Non-pigmented ciliary epithelial cell (primary cell): ENCODE data around the gene SCAPER.

Experiments
- DNase-seq: peaks from one replicate; pipeline ENCODE4 v3.0.0-alpha.2; 2010; ENCODE audit warnings: low read depth

Gene SCAPER, protein sequence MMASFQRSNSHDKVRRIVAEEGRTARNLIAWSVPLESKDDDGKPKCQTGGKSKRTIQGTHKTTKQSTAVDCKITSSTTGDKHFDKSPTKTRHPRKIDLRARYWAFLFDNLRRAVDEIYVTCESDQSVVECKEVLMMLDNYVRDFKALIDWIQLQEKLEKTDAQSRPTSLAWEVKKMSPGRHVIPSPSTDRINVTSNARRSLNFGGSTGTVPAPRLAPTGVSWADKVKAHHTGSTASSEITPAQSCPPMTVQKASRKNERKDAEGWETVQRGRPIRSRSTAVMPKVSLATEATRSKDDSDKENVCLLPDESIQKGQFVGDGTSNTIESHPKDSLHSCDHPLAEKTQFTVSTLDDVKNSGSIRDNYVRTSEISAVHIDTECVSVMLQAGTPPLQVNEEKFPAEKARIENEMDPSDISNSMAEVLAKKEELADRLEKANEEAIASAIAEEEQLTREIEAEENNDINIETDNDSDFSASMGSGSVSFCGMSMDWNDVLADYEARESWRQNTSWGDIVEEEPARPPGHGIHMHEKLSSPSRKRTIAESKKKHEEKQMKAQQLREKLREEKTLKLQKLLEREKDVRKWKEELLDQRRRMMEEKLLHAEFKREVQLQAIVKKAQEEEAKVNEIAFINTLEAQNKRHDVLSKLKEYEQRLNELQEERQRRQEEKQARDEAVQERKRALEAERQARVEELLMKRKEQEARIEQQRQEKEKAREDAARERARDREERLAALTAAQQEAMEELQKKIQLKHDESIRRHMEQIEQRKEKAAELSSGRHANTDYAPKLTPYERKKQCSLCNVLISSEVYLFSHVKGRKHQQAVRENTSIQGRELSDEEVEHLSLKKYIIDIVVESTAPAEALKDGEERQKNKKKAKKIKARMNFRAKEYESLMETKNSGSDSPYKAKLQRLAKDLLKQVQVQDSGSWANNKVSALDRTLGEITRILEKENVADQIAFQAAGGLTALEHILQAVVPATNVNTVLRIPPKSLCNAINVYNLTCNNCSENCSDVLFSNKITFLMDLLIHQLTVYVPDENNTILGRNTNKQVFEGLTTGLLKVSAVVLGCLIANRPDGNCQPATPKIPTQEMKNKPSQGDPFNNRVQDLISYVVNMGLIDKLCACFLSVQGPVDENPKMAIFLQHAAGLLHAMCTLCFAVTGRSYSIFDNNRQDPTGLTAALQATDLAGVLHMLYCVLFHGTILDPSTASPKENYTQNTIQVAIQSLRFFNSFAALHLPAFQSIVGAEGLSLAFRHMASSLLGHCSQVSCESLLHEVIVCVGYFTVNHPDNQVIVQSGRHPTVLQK (N-terminal part only)

DNA sequence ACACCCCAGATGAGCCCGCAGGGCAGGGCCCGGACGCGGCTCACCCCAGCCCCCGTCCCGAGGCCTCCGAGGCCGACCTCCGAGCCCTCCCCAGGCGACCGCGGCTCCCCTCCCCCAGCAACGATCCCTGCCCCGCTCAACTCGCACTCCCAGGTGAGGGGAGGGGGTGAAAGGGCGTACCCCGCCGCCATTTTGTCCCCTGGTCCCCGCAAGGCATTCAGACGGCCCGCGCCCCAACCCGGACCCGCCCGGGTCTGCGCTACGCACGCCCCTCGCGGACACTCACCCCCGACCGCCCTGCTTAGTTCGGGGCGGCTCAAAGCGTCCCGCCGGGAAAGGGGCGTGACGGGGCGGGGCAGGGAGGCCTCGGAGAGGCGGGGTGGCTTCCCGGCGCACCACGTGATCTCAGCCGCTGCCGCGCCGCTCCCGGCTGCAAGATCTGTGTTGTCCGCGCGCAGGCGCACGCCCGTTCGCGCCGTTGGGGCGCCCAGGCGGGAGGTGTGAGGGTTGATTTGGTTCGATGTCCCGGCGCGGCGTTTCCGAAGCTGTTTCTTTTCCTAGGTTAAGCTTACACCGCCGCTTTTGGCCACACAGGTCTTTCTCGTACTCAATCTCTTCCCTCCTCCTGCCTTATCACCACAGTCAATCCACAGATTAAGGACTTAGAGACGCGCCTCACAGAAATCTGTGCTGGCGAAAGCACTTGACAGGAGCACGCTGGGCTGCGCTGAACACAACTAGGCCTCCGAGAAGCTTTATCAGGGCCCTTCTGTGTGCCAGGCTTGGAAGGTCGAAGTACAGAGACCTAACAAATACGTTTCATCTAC, at the start of gene SCAPER:
TSS of gene SCAPER (minus strand) at position 328 of the 827 bp plus-strand sequence. CDS start 21,523 bp downstream, outside the sequence.
- DNase-seq: peak; percentile 32

DNA sequence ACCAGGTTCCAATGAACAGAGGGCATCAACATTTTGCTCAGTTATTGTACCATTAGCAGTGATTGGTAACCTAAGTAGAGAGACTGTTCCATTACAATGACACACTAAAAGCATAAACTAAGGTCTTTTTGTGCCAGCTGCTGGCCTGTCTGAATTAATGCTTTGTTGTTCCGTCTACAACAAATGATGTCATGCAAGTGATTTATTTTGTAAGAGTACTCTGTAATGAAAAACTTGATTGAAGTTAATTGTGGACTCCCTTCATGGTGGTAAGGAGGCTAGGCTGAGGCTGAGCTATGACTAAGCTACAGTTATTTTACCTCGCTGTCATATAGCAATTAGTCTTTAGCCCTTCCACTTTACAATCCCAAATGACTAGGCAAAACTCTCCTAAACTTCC, 49.6 kb upstream of the SCAPER start:
- no peak for DNase-seq

DNA sequence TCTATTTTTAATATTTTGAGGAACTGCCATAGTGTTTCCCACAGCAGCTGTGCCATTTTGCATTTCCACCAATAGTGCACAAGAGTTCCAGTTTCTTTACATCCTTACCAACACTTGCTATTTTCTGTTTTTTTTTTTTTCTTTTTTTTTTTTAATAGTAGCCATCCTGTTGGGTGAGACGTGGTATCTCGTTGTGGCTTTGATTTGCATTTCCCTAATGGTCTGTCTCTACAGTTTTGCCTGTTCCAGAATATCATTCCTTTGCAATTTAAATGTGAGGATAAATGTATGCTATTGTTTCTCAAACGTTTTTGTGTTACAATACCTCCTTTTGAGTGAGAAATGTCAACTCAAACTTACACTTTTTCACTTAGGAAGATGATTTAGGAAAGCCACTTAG, 48.8 kb upstream of the SCAPER start:
- no peak for DNase-seq

DNA sequence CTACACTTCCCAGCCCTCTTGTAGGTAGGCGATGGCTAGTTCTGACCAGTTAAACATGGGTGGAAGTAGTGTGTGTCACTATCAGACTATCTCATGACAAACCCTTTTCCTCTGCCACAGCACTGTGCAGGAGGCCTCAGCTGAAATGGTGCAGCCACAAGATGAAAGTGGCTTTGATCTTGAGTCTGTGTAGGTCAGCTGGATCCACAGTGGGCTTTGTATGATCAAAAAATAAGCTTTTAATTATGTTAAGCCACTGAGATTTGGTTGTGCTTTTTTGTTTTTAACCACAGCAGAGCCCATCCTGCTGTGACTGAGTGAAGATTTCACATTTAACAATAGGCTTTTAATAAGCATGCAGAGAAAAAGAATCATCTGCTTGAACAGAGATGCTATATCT, 46.1 kb upstream of the SCAPER start:
- no peak for DNase-seq

DNA sequence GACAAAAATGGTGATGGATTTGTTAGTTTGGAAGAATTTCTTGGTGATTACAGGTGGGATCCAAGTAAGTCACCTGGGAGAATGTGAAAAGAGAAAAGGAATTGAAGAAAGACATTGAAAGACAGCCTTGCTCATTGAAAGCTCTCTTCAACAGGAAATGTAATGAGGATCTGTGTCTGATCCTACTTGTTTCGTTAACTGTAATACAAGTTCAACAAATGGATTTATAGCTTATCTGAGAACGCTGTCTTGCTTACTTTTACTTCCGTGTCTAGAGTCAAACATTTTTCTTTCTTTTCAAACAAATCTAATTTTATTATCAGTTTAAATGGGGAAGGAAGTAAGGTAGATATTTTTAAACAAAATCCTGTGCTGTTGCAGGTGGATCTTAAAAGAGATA, 42.3 kb upstream of the SCAPER start:
- no peak for DNase-seq

DNA sequence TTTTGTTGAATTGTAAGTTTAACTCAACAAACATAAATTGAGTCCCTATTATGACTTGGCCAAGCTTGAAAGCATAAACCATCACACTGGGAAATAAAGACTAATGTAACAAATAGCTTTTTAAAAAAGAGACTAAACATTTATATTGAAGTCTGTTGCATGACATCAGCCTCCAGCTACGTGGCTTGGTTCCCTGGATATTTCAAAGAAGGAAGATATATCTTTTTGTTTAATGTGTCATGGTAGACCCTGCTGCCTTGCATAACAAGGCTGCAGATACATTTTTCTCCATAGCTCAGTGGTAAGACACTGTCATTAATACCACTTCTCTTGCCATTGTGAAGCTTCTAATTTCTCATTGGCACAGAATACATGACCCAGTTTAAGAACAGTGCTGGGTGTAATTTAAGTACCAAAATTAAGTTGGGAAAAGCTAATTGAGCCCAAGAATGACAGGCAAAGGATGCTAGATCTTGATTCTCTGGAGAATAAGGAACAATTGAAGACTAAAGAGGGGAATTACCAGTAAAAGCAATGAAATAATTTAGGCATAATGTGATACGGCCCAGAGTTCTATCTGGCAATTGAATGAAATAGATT, 40.5 kb upstream of the SCAPER start:
- DNase-seq: no peak

DNA sequence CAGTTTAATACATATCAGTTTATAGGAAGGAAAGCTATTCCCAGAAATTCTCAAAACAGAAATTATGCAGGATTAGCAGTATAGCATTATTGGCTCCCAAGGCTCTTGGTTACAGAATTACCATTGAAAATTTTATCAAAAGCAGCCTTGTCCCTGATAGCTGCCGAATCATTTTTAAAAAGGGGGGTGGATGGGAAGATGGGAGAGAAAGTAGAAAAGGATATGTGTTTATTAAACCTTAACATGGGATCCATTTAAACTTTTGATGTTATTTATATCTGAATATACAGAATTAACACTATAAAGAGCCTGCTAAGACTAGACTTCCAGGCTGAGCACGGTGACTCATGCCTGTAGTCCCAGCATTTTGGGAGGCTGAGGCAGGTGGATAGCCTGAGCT, 37.2 kb upstream of the SCAPER start:
- no peak for DNase-seq

DNA sequence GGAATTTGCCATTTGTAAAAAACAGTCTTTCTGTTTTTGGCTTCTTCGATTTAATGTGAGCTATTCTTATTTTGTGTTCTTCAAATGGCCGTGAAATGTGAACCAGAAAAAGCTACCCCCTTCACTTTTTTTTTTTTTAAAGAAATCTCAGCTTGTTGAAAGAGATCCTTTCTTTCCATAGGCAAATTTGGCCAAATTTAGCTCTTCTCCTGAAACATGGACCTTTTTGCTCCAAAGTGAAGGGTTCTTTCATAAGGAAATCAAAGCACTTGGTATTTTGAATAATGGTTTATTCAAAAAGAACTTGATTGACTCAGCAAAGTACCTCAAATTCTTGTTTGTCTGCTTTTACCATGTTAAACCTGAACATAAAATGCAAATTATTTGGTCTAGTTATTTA, 36.5 kb upstream of the SCAPER start:
- DNase-seq: no peak

DNA sequence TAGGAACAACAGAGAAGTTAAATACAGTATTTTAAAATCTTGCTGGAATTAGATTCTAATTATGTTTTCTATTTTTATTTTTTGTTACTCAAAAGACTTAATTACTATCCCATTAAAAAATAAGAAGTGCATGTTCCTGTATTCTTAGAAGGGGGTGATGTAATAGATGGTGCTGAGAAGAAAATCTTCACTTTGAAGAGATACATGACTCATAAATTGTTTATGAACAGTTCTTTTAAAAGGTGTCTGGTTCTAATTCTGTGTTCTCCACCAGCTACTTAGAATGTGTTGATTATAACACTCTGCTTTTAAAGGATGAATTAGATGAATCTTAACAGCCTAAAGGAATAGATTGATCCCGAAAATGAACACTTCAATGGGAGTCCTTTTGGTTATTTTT, 34.6 kb upstream of the SCAPER start:
- DNase-seq: no peak

DNA sequence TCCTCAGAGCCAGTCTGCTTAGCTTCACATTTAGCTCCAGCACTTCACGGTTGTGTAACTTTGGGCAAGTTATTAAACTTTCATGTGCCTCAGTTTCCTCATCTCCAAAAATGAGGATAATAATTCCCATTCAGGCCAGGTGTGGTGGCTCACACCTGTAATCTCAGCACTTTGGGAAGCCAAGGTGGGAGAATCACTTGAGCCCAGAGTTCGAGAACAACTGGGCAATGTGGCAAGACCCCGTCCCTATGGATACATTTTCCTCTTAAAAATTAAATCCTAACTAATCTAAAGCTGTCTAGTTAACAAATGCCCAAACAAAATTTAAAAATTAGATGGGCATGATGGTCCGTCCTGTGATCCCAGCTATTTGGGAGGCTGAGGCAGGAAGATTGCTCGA, 33.6 kb upstream of the SCAPER start:
- DNase-seq: no peak

DNA sequence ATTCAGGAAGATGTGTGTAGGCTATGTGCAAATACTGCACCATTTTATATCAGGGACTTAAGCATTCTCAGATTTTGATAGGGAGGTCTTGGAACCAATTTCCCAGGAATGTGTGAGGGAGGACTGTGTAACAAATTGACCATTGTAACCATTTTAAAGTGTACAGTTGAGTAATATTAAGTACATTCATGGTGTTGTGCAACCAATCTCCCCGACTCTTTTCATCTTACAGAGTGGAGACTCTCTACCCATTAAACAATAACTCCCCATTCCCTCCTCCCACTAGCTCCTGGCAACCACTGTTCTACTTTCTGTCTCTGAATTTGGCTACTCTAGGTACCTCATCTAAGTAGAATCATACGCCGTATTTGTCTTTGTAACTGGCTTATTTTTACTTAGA, 31.5 kb upstream of the SCAPER start:
- no peak for DNase-seq

DNA sequence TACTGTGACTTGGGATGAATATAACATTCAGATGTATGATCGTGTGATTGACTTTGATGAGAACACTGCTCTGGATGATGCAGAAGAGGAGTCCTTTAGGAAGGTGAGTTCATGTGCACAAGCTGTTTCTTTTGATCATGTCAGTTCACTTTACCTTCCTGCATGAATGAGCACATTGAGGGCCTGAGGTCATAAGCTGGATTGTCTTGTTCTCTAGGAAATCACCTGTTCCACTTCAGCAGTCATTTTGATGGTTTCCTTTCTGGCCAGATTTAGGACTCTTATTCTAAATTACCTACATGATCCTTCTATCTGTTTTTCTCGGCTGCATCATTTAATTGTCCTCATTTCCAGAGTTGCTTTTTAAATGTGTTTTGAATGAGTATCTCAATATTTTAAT, 30.5 kb upstream of the SCAPER start:
- DNase-seq: no peak

DNA sequence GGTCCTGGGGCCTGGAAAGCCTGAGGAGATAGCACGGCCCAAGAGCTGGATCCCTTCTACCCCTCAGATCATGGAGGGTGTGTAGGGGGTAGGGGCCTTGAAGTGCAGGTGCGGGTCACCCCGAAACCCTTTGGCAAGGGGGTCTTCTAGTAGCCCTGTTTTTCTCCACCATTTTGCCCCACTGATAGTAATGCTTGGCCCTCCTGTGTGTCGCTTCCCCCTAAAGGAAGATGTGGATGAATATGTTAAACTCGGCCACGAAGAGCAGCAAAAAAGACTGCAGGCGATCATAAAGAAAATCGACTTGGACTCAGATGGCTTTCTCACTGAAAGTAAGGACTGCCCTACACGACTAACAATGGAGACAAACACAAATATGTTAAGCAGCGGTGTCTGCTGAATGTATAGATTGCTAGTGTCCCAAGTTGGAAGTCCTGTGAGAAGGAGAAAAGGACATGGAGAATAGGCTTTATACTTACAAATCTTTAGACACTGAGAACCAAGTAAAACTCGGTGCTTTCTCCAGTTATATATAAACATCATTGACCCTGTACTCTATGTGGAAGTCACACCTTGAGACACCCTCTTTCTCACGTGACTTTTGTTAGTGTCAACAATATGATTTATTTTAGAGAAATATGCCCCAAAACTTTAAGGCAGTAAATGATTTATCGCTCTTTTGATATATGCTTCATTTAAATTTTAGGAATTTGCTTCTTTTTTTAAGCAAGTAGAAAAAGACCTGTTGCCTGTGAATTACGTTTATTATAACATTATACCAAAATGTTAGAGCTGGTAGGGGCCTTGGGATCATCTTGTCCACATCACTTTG, 27.2 kb upstream of the SCAPER start:
- DNase-seq: no peak

DNA sequence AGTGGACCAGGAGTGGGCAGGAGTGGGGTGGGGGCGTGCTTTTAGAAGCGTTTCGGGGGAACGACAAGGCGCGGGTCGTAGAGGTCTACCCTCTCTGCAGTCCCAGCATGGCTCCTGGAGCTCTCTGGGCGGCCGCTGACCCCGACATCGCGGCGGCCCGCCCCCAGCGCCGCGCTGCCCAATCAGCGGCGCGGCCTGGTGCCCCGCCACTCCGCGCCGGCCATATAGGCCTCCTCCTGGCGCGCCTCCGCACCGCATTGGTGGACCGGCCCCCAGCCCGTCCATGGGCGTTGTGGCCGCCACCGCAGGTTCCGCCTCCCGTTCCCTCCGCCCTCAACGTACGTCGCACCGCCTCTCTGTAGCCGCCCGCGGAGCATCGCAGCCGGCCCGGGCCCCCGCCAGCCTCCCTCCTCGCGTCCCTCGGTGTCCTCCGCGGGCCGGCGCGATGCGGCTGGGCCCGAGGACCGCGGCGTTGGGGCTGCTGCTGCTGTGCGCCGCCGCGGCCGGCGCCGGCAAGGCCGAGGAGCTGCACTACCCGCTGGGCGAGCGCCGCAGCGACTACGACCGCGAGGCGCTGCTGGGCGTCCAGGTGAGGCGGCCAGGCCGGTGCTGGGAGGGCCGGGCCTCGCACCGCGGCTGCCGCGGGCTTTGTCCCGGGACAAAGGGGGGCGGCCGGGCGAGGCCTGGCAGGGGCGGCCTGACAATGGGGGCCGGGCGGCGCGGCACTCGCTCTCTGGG, 26.4 kb upstream of the SCAPER start, which contains the start of gene RCN2:
TSS of gene RCN2 (plus strand) at position 353 of the 738 bp plus-strand sequence. CDS start at position 446, 93 bp downstream.
- peak; percentile 58 for DNase-seq

DNA sequence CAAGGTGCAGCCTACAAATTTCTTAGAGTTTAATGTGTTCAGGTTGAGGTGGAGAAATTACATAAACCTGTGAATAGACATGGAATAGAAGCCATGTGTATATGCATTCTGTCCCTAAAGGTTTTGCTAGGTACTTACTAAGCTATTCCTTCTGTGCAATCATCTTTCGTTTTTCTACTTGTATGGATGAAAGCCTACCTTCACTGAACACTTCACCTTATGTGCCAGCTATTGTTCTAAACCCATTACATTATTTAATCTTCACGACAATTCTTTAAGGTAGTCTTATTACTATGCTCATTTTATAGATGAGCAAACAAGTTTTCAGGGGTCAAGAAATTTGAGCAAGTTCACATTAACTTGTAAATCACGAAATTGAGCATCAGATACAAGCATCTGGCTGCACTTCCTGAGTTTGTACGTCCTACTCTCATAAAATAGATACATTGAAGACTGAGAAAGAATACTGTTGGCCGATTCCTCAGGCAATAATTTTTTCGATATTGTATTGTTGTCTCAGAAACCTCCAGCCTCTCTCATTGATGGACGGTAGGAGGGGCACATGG, 25.8 kb upstream of the SCAPER start:
- DNase-seq: no peak

DNA sequence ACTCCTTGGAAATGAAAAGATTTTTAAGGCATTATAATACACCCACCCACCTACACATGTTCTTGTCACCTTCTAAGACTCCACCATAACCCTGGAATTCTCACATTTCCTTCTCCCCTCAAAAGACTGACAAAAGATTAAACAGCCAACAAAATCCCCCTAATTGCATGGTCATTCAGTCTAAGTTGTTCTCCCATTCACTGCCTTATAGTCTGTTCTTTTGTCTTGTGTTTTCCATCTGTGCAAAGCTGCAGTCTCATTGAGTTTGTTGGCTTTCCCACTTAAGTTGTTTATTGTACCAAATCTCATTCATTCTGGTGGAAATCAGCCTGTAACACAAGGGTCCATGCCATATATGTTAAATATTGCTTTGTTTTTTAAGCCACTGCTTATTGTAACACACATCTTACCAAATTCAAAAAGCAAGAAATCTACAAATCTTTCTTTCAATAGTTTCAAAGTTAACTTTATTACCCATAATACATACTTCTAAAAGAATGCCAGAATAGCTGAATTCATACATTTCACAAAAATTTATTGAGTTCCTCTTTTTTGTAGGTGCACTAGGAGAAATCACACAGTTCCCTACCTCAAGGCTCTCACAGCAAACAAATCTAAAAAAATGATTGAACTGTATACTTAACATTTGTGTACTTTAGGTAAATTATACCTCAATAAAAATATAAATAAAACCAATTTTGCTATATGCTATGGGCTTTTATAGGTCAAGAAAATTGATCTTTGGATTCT, 24.0 kb upstream of the SCAPER start:
- no peak for DNase-seq

DNA sequence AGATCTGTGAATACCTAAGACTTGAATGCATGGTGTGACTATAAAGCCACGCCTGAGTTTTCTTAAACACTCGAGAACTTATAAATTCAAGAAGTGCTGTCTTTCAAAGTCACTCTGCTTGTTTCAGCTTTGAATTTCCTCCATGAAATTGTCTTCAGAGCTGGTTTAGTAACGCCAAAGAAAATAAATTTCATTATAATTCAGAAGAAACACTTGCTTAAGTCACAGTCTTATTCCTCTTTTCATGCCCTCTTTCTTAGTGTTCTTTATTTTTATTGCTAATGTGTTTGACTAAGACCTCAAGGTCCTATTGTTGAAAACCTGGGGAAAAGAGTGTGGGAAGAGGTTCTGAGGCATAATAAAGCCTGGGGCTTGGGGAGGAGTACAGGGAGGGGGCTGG, 23.1 kb upstream of the SCAPER start:
- no peak for DNase-seq

DNA sequence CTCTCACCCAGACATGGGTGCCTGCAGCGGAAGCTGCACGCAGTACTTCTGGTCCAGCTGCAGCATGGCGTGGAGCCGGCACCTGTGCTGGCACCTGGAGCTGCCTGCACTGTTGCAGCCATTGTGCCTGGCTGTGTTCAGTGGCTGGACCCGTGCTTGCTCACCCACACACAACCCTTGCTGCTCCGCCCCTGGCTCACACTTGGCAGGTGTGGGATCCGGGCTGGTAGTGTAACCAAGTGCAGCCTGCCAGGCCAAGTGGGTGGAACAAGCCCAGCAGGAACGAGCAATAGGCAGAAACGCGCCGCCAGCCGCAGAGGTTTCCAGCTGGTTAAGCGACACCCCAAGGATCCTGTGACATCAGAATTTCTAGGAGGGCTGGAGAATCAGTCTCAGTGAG, 11.2 kb upstream of the SCAPER start:
- no peak for DNase-seq
